Left ventricle myocardium inferior (tissue), 1 donor: ENCODE results near the gene SORCS2. TPM values are rescaled to one million over a fixed set of nuclear protein-coding genes. Genes with fewer than 3 reads are reported as not detected.

Experiments used
- DNase-seq: peaks from one replicate; pipeline ENCODE4 v3.0.0-alpha.2; 2020
- H3K27ac ChIP-seq: fragments of 200-600 bp; replicated peaks from 2 replicates; pipeline ENCODE4 v1.8.0; 2021
- H3K27me3 ChIP-seq: fragments of 200-600 bp; 2 replicates; pipeline ENCODE4 v1.8.0; 2021; ENCODE audit warnings: low read depth
- H3K36me3 ChIP-seq: fragments of 200-600 bp; 2 replicates; pipeline ENCODE4 v1.8.0; 2021
- H3K4me1 ChIP-seq: fragments of 200-600 bp; 2 replicates; pipeline ENCODE4 v1.8.0; 2021
- H3K4me3 ChIP-seq: fragments of 200-600 bp; 2 replicates; pipeline ENCODE4 v1.8.0; 2021; ENCODE audit warnings: mild to moderate bottlenecking, moderate library complexity
- H3K9me3 ChIP-seq: fragments of 200-600 bp; replicated peaks from 2 replicates; pipeline ENCODE4 v1.8.0; 2021
- CTCF ChIP-seq: fragments of 200-600 bp; IDR thresholded peaks from 2 replicates; pipeline ENCODE4 v1.8.0; 2021; ENCODE audit warnings: antibody characterized with exemption, mild to moderate bottlenecking, borderline replicate concordance
- intact Hi-C: fragments of 100-400 bp; cut with micrococcal nuclease; formaldehyde crosslinking; loops from one replicate; pipeline ENCODE4 v1.11.0; 2022
- total RNA-seq: library from RNA; stranded (reverse); fragmentation: NEBNext Ultra II Directional; extraction: Animal tissue kit (Norgen Biotek cat#: 25700); gene quantifications from one replicate; pipeline ENCODE4 v1.2.1, GENCODE V29; 2021
- donor health status: DM: no; HTN: yes; CAD: no; lungs with severe emphysema.

The SORCS2 gene
- total RNA-seq, 1 donor from 2014 or later = 1.2 TPM

GRCh38 chr4:7710576-7711306 lies 518.4 kb downstream of the SORCS2 start:
- no peaks in the 10 kb centered on the region for H3K36me3 ChIP-seq
- no peak for TF ChIP-seq CTCF
- intact Hi-C loops = loop anchor here (10.0 kb wide), 1 partner anchor 516 kb away; the partner anchor contains the start of gene SORCS2
- H3K9me3 ChIP-seq = peaks cover 7% of the 10 kb centered on the region
- no peak overlapping the region for H3K4me3 ChIP-seq
- DNase-seq = no peak
- H3K4me1 ChIP-seq = no peaks in the 10 kb centered on the region
- no peak overlapping the region for H3K27ac ChIP-seq
- H3K27me3 ChIP-seq = no peaks in the 10 kb centered on the region

- Histone ChIP-seq H3K27me3 (no peaks in the 10 kb centered on the region), H3K9me3 (peaks cover 7% of the 10 kb centered on the region), H3K27ac (no peak overlapping the region), H3K4me1 (no peaks in the 10 kb centered on the region), H3K36me3 (no peaks in the 10 kb centered on the region), H3K4me3 (no peak overlapping the region)
- no peak for TF ChIP-seq CTCF
- DNase-seq = no peak
- intact Hi-C loops = loop anchor here (10.0 kb wide), 1 partner anchor 517 kb away; the partner anchor contains the start of gene SORCS2
Observed at GRCh38 chr4:7711307-7711963, 519.1 kb downstream of the SORCS2 start.

- intact Hi-C loops = loop anchor here (10.0 kb wide), 1 partner anchor 517 kb away; the partner anchor contains the start of gene SORCS2
- Histone ChIP-seq H3K4me1 (no peaks in the 10 kb centered on the region), H3K27me3 (no peaks in the 10 kb centered on the region), H3K4me3 (no peak overlapping the region), H3K9me3 (peaks cover 7% of the 10 kb centered on the region), H3K36me3 (no peaks in the 10 kb centered on the region), H3K27ac (no peak overlapping the region)
- TF ChIP-seq CTCF = no peak
- no peak for DNase-seq
Observed at GRCh38 chr4:7712021-7712671, 519.8 kb downstream of the SORCS2 start.

GRCh38 chr4:7713757-7714156 lies 521.4 kb downstream of the SORCS2 start:
- Histone ChIP-seq H3K4me1 (no peaks in the 10 kb centered on the region), H3K4me3 (no peak overlapping the region), H3K9me3 (peaks cover 7% of the 10 kb centered on the region), H3K27ac (no peak overlapping the region), H3K36me3 (no peaks in the 10 kb centered on the region), H3K27me3 (no peaks in the 10 kb centered on the region)
- intact Hi-C loops = loop anchor here (10.0 kb wide), 1 partner anchor 519 kb away; the partner anchor contains the start of gene SORCS2
- no peak for TF ChIP-seq CTCF
- no peak for DNase-seq

GRCh38 chr4:7714176-7714575 lies 521.8 kb downstream of the SORCS2 start:
- Histone ChIP-seq H3K4me3 (no peak overlapping the region), H3K9me3 (peaks cover 7% of the 10 kb centered on the region), H3K36me3 (no peaks in the 10 kb centered on the region), H3K27ac (no peak overlapping the region), H3K4me1 (no peaks in the 10 kb centered on the region), H3K27me3 (peaks cover 3% of the 10 kb centered on the region)
- no peak for TF ChIP-seq CTCF
- no peak for DNase-seq
- intact Hi-C loops = loop anchor here (10.0 kb wide), 1 partner anchor 519 kb away; the partner anchor contains the start of gene SORCS2
